Testis (tissue), 3 donors: ENCODE measurements around the gene RDH12. TPM values are rescaled to one million over a fixed set of nuclear protein-coding genes. Genes with fewer than 3 reads are reported as not detected.
A peak's percentile ranks its signal among the peaks of the same experiment; 100 is the strongest.
"Not testable (repeated sequence)": the region's sequence is repeated elsewhere in the genome, so short reads cannot be mapped to it uniquely, and the experiment has no call there.

Experiments
- DNase-seq: peaks from one replicate; pipeline ENCODE4 v3.0.0-alpha.2; 2019
- H3K27ac ChIP-seq, 2 donors: fragments of 200-600 bp; sonication (generic); one replicate each; pipeline ENCODE4 v1.5.1; 2019
- H3K27me3 ChIP-seq: fragments of 200-600 bp; sonication (generic); one replicate; pipeline ENCODE4 v1.5.1; 2019
- H3K36me3 ChIP-seq: fragments of 200-600 bp; sonication (generic); one replicate; pipeline ENCODE4 v1.5.1; 2017; ENCODE audit warnings: low read depth; ENCODE audit errors: missing control alignments
- H3K4me1 ChIP-seq: fragments of 200-600 bp; sonication (generic); one replicate; pipeline ENCODE4 v1.5.1; 2019
- H3K4me3 ChIP-seq, 2 donors: fragments of 200-600 bp; sonication (generic); one replicate each; pipeline ENCODE4 v1.5.1; 2017 to 2019
- H3K9me3 ChIP-seq: fragments of 200-600 bp; sonication (generic); one replicate; pipeline ENCODE4 v1.5.1; 2017
- POLR2A ChIP-seq: fragments of 450-650 bp; IDR thresholded peaks from one replicate; pipeline ENCODE4 v1.6.1; 2017; ENCODE audit warnings: antibody characterized with exemption, mild to moderate bottlenecking, moderate library complexity
- WGBS, 2 donors: methylation state at CpG; one replicate each; pipeline ENCODE4 v1.1.5; 2018; 5-methylcytosine and 5-hydroxymethylcytosine counted together
- intact Hi-C: fragments of 100-400 bp; cut with DNase I; formaldehyde crosslinking; loops from one replicate; pipeline ENCODE4 v1.15.1; 2023; ENCODE audit warnings: low total_unique reads
- polyA plus RNA-seq: library from polyadenylated mRNA; stranded (reverse); fragments of 350-450 nt; fragmentation: Illumina TruSeq; extraction: RNeasy Lipid Tissue Mini Kit (QIAGEN cat#74804); gene quantifications from one replicate; pipeline ENCODE4 v1.2.3, GENCODE V29; 2014; ENCODE audit warnings: low read depth, low replicate concordance; ENCODE audit not compliant: insufficient read depth
- total RNA-seq, 2 donors: library from RNA; depleted of rRNA; stranded (reverse); fragments of >200 nt; gene quantifications; one replicate each; pipeline ENCODE4 v1.2.3, GENCODE V29; 2016
- TF ChIP-seq, protein P1 (sequence below), 3 experiments: fragments of 450-650 bp in 2 of 3; fragments of 200-600 bp in 1 of 3; sonication (generic) in 1 of 3; IDR thresholded peaks; one replicate each; pipeline ENCODE4 v1.5.1; 2016 to 2019; ENCODE audit warnings: antibody characterized with exemption in 3 of 3, mild to moderate bottlenecking in 2 of 3, moderate library complexity in 1 of 3

RDH12 gene
- total and polyA plus RNA-seq, 3 donors from 2014 or later = 0.37 to 0.63 (median 0.40) TPM

GRCh38 chr14:67698179-67698578 is 3.5 kb upstream of the RDH12 start:
- Histone ChIP-seq H3K27ac (no peak overlapping the region), H3K27me3 (no peaks in the 10 kb centered on the region), H3K4me3 (no peak overlapping the region), H3K4me1 (no peaks in the 10 kb centered on the region), H3K36me3 (no peaks in the 10 kb centered on the region), H3K9me3 (no peaks in the 10 kb centered on the region)
- intact Hi-C loops = no loop called here
- WGBS, 2 donors = 68 to 82% methylated on average over 1 of the region's 1 CpG
- no peak for TF ChIP-seq POLR2A
- TF ChIP-seq, protein P1, sequence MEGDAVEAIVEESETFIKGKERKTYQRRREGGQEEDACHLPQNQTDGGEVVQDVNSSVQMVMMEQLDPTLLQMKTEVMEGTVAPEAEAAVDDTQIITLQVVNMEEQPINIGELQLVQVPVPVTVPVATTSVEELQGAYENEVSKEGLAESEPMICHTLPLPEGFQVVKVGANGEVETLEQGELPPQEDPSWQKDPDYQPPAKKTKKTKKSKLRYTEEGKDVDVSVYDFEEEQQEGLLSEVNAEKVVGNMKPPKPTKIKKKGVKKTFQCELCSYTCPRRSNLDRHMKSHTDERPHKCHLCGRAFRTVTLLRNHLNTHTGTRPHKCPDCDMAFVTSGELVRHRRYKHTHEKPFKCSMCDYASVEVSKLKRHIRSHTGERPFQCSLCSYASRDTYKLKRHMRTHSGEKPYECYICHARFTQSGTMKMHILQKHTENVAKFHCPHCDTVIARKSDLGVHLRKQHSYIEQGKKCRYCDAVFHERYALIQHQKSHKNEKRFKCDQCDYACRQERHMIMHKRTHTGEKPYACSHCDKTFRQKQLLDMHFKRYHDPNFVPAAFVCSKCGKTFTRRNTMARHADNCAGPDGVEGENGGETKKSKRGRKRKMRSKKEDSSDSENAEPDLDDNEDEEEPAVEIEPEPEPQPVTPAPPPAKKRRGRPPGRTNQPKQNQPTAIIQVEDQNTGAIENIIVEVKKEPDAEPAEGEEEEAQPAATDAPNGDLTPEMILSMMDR (IDR thresholded peaks at IDR 0.05) = no peak
- DNase-seq = no peak

- Histone ChIP-seq H3K9me3 (no peaks in the 10 kb centered on the region), H3K27ac (no peak overlapping the region), H3K4me1 (no peaks in the 10 kb centered on the region), H3K4me3 (no peak overlapping the region), H3K27me3 (no peaks in the 10 kb centered on the region), H3K36me3 (no peaks in the 10 kb centered on the region)
- TF ChIP-seq, protein P1 (IDR thresholded peaks at IDR 0.05) = no peak
- no peak for TF ChIP-seq POLR2A
- 61 to 64% methylated on average over 3 of the region's 3 CpGs for WGBS, 2 donors
- intact Hi-C loops = no loop called here
- no peak for DNase-seq
Measured at GRCh38 chr14:67703997-67704396, 2.3 kb downstream of the RDH12 start.

GRCh38 chr14:67704484-67705089 is 2.9 kb downstream of the RDH12 start:
- DNase-seq = peak; percentile 34
- Histone ChIP-seq H3K9me3 (no peaks in the 10 kb centered on the region), H3K27ac (no peak overlapping the region), H3K4me1 (no peaks in the 10 kb centered on the region), H3K36me3 (no peaks in the 10 kb centered on the region), H3K27me3 (no peaks in the 10 kb centered on the region), H3K4me3 (no peak overlapping the region)
- TF ChIP-seq, protein P1 (IDR thresholded peaks at IDR 0.05) = peak; percentile 25 to 59 (median 56)
- no peak for TF ChIP-seq POLR2A
- 23 to 31% methylated on average over 3 of the region's 3 CpGs for WGBS, 2 donors
- intact Hi-C loops = no loop called here

DNA sequence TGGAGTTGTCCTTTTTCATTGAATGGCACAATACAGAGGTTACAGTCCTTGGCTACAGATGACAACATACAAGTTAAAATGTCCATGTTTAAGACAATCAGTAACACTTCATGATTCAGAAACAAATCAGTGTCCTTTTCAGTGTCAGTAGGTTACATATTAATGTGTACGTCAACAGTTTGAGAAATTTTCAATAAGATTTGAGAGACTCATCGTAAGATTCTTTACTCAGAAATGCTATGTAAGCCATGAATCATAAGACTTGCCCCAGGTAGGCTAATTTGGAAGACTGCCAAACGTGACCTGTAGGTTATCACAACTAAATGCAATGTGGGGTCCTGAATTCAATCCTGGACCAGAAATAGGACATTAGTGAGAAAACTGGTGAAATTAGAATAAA is 3.5 kb downstream of the RDH12 start:
- H3K4me3 ChIP-seq = no peak overlapping the region
- no peak for TF ChIP-seq POLR2A
- TF ChIP-seq, protein P1 (IDR thresholded peaks at IDR 0.05) = no peak
- no peak overlapping the region for H3K27ac ChIP-seq
- 65 to 78% methylated on average over 3 of the region's 3 CpGs for WGBS, 2 donors
- H3K36me3 ChIP-seq = no peaks in the 10 kb centered on the region
- no peak for DNase-seq
- intact Hi-C loops = no loop called here
- H3K9me3 ChIP-seq = no peaks in the 10 kb centered on the region
- no peaks in the 10 kb centered on the region for H3K27me3 ChIP-seq
- no peaks in the 10 kb centered on the region for H3K4me1 ChIP-seq

DNA sequence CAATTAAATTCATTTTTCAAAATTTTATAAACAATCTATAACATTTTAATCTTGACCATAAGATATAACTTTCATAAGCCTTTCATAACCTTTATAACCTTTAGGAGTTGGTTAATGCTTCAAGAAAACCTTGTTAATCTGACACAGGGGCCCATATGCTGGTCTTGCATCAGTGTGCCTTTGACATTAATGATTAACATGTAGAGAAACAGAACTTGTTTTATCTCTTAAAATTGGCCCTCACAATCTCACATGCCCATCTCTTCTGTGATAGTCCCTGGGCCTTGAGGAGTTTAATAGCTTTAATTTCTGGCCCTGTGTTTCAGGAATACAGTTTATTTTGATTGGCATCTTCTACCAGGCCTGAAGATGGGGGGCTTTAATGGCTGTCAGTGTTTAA is 7.7 kb downstream of the RDH12 start:
- not testable (repeated sequence) for H3K9me3 ChIP-seq

GRCh38 chr14:67709796-67710195 is 8.1 kb downstream of the RDH12 start:
- 68 to 76% methylated on average over 1 of the region's 1 CpG for WGBS, 2 donors
- H3K27ac ChIP-seq, H3K4me3 ChIP-seq, H3K36me3 ChIP-seq, H3K4me1 ChIP-seq, intact Hi-C loops, H3K27me3 ChIP-seq, H3K9me3 ChIP-seq, DNase-seq: not testable (repeated sequence)

More for the DNA sequence above, 7.7 kb downstream of the RDH12 start:
- H3K27me3 ChIP-seq, intact Hi-C loops, H3K4me3 ChIP-seq, H3K36me3 ChIP-seq, H3K27ac ChIP-seq, H3K4me1 ChIP-seq, DNase-seq: not testable (repeated sequence)
